NCI-H1105 treated with DMSO at 0.1 percent for 48 hours (cell line): Measurements from ENCODE around the gene ZC2HC1B.
A peak's percentile ranks its signal among the peaks of the same experiment; 100 is the strongest.
"Not testable (repeated sequence)": the region's sequence is repeated elsewhere in the genome, so short reads cannot be mapped to it uniquely, and the experiment has no call there.

Source experiments
- DNase-seq: peaks from one replicate; lab custom pipeline; 2025; lab: John Stamatoyannopoulos, UW

The ZC2HC1B gene

GRCh38 chr6:143864234-143864633 lies at the start of gene ZC2HC1B:
Gene ZC2HC1B, plus strand, starts transcription at chr6:143864474. Its CDS starts 66 bp downstream, at chr6:143864540.
- no peak for DNase-seq

- no peak for DNase-seq
Observed at GRCh38 chr6:143817621-143818020, 46.7 kb upstream of the ZC2HC1B start.

GRCh38 chr6:143821359-143821758 lies 42.9 kb upstream of the ZC2HC1B start:
- no peak for DNase-seq

- DNase-seq = no peak
Observed at GRCh38 chr6:143822584-143823024, 41.7 kb upstream of the ZC2HC1B start.

GRCh38 chr6:143823548-143823947 lies 40.7 kb upstream of the ZC2HC1B start:
- no peak for DNase-seq

GRCh38 chr6:143828572-143828971 lies 35.7 kb upstream of the ZC2HC1B start:
- no peak for DNase-seq

GRCh38 chr6:143836150-143836549 lies 28.1 kb upstream of the ZC2HC1B start:
- no peak for DNase-seq

- no peak for DNase-seq
Observed at GRCh38 chr6:143838395-143838794, 25.9 kb upstream of the ZC2HC1B start.

- no peak for DNase-seq
Observed at GRCh38 chr6:143839196-143839595, 25.1 kb upstream of the ZC2HC1B start.

GRCh38 chr6:143840595-143841265 lies 23.5 kb upstream of the ZC2HC1B start:
- no peak for DNase-seq

- DNase-seq = no peak
Observed at GRCh38 chr6:143842461-143842901, 21.8 kb upstream of the ZC2HC1B start.

GRCh38 chr6:143842902-143843676 lies 21.2 kb upstream of the ZC2HC1B start, which contains the start of gene LTV1:
Gene LTV1, plus strand, starts transcription at chr6:143843338. Its CDS starts 140 bp downstream, at chr6:143843478.
- peak; percentile 96 for DNase-seq

GRCh38 chr6:143843677-143843999 lies 20.6 kb upstream of the ZC2HC1B start:
- DNase-seq = no peak

GRCh38 chr6:143844006-143844405 lies 20.3 kb upstream of the ZC2HC1B start:
- no peak for DNase-seq

- DNase-seq = no peak
Observed at GRCh38 chr6:143845033-143845432, 19.2 kb upstream of the ZC2HC1B start.

GRCh38 chr6:143851706-143852105 lies 12.6 kb upstream of the ZC2HC1B start:
- not testable (repeated sequence) for DNase-seq

- DNase-seq = not testable (repeated sequence)
Observed at GRCh38 chr6:143855057-143855456, 9.2 kb upstream of the ZC2HC1B start.

GRCh38 chr6:143856762-143857161 lies 7.5 kb upstream of the ZC2HC1B start:
- not testable (repeated sequence) for DNase-seq

GRCh38 chr6:143857651-143858050 lies 6.6 kb upstream of the ZC2HC1B start:
- no peak for DNase-seq

GRCh38 chr6:143859891-143860660 lies 4.2 kb upstream of the ZC2HC1B start:
- DNase-seq = no peak

GRCh38 chr6:143863771-143864170 lies 503 bp upstream of the ZC2HC1B start:
- DNase-seq = no peak

- no peak for DNase-seq
Observed at GRCh38 chr6:143867236-143867635, 3.0 kb downstream of the ZC2HC1B start.

GRCh38 chr6:143868808-143869207 lies 4.5 kb downstream of the ZC2HC1B start:
- DNase-seq = not testable (repeated sequence)
